Tibial artery (tissue), 4 donors: ENCODE results near the gene MAP3K10.
"Not testable (repeated sequence)": the region's sequence is repeated elsewhere in the genome, so short reads cannot be mapped to it uniquely, and the experiment has no call there.

Source experiments
- DNase-seq, 2 donors: peaks; one replicate each; pipeline ENCODE4 v3.0.0-alpha.2; 2019
- H3K27ac ChIP-seq, 2 donors: fragments of 200-600 bp; sonication (generic) in 1 of 2; 1 replicate in 1 of 2; 2 replicates in 1 of 2; pipeline ENCODE4 v1.5.1; 2018 to 2019; ENCODE audit warnings: mild to moderate bottlenecking in 1 of 2
- H3K27me3 ChIP-seq, 2 donors: fragments of 200-600 bp; sonication (generic) in 1 of 2; one replicate each; pipeline versions ENCODE4 v1.5.1 to v1.6.0; 2016 to 2019
- H3K36me3 ChIP-seq, 3 donors: fragments of 200-600 bp; sonication (generic) in 2 of 3; one replicate each; pipeline ENCODE4 v1.5.1; 2016 to 2019; ENCODE audit warnings: mild to moderate bottlenecking in 2 of 3
- H3K4me1 ChIP-seq, 4 donors: fragments of 200-600 bp; sonication (generic) in 2 of 4; 1 replicate in 3 of 4; 2 replicates in 1 of 4; pipeline ENCODE4 v1.5.1; 2016 to 2019
- H3K4me3 ChIP-seq, 2 donors: fragments of 200-600 bp; sonication (generic) in 1 of 2; 1 replicate in 1 of 2; 2 replicates in 1 of 2; pipeline ENCODE4 v1.5.1; 2018 to 2019; ENCODE audit warnings: mild to moderate bottlenecking in 2 of 2
- H3K9me3 ChIP-seq, 3 donors: fragments of 200-600 bp; sonication (generic) in 1 of 3; one replicate each; pipeline ENCODE4 v1.5.1; 2016 to 2019
- intact Hi-C: fragments of 100-400 bp; cut with DNase I; formaldehyde crosslinking; loops from one replicate; pipeline ENCODE4 v1.15.0; 2023; ENCODE audit warnings: low total_unique reads
- TF ChIP-seq, protein P1 (sequence below), 2 experiments: fragments of 200-600 bp in 1 of 2; fragments of 450-650 bp in 1 of 2; IDR thresholded peaks; one replicate each; pipeline ENCODE4 v1.5.1; 2017 to 2019; ENCODE audit warnings: antibody characterized with exemption in 2 of 2, mild to moderate bottlenecking in 1 of 2, moderate library complexity in 1 of 2

MAP3K10 gene

DNA sequence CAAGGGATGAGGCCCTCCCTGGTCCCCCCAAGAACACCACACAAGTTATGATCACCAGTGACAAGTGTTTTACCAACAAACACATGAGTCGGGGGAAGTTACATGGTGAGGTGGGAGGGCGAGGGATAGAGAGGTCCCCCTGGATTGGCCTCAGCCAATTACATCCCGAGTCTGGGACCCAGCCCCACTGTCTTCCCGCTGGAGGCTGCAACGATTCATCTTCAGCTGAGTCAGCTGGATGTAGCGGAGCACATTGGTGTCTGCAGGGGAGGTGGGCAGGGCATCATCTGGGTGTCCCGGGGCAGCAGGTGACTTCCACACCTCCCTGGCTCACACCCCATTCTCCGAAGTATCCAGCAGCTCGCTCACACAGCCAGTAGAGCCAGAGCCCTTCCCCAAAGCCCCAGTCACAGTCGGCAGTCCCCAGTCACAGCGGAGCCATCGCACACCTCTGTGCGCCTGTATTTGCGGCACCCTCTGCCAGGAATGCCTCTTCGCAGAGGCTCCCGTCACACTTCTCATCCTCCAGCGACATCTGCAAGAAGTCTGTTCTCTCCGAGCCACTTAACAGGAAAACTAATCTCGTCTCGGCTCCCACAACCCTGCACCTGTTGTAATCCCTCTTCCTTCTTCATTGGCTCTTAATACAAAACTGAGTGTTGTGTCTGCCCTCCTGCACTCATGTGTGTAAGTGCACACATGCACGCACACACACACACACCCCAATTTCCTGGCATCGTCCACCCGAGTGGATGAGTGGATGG, 25.0 kb downstream of the MAP3K10 start:
- DNase-seq, result no peak
- H3K9me3 ChIP-seq, result no peaks in the 10 kb centered on the region
- H3K27ac ChIP-seq, result no peak overlapping the region
- intact Hi-C loops, result no loop called here
- peaks cover 0 to 13% (median 0%) of the 10 kb centered on the region in 4 donors for H3K4me1 ChIP-seq
- H3K4me3 ChIP-seq, result no peak overlapping the region
- peaks cover 11 to 43% of the 10 kb centered on the region in 2 donors for H3K27me3 ChIP-seq
- TF ChIP-seq, protein P1, sequence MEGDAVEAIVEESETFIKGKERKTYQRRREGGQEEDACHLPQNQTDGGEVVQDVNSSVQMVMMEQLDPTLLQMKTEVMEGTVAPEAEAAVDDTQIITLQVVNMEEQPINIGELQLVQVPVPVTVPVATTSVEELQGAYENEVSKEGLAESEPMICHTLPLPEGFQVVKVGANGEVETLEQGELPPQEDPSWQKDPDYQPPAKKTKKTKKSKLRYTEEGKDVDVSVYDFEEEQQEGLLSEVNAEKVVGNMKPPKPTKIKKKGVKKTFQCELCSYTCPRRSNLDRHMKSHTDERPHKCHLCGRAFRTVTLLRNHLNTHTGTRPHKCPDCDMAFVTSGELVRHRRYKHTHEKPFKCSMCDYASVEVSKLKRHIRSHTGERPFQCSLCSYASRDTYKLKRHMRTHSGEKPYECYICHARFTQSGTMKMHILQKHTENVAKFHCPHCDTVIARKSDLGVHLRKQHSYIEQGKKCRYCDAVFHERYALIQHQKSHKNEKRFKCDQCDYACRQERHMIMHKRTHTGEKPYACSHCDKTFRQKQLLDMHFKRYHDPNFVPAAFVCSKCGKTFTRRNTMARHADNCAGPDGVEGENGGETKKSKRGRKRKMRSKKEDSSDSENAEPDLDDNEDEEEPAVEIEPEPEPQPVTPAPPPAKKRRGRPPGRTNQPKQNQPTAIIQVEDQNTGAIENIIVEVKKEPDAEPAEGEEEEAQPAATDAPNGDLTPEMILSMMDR (IDR thresholded peaks at IDR 0.05), result no peak
- H3K36me3 ChIP-seq, result peaks cover 4 to 29% (median 12%) of the 10 kb centered on the region in 3 donors

DNA sequence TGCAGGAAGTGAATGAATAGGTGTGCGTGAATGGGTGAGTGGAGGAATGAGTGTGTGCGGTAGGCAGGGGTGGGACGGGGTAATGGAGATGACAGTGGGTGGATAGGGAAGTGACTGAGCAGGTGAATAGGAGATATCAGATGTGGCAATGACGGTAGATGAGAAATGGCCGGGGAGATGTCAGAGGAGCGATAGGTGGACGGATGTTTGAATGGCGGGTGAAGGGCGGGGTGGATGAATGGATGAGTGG, 25.5 kb downstream of the MAP3K10 start:
- DNase-seq, result no peak
- H3K27ac ChIP-seq, result no peak overlapping the region
- intact Hi-C loops, result no loop called here
- peaks cover 0 to 13% (median 0%) of the 10 kb centered on the region in 4 donors for H3K4me1 ChIP-seq
- H3K27me3 ChIP-seq, result peaks cover 11 to 43% of the 10 kb centered on the region in 2 donors
- H3K4me3 ChIP-seq, result no peak overlapping the region
- H3K36me3 ChIP-seq, result peaks cover 0 to 24% (median 7%) of the 10 kb centered on the region in 3 donors
- TF ChIP-seq, protein P1 (IDR thresholded peaks at IDR 0.05), result no peak
- H3K9me3 ChIP-seq, result no peaks in the 10 kb centered on the region

DNA sequence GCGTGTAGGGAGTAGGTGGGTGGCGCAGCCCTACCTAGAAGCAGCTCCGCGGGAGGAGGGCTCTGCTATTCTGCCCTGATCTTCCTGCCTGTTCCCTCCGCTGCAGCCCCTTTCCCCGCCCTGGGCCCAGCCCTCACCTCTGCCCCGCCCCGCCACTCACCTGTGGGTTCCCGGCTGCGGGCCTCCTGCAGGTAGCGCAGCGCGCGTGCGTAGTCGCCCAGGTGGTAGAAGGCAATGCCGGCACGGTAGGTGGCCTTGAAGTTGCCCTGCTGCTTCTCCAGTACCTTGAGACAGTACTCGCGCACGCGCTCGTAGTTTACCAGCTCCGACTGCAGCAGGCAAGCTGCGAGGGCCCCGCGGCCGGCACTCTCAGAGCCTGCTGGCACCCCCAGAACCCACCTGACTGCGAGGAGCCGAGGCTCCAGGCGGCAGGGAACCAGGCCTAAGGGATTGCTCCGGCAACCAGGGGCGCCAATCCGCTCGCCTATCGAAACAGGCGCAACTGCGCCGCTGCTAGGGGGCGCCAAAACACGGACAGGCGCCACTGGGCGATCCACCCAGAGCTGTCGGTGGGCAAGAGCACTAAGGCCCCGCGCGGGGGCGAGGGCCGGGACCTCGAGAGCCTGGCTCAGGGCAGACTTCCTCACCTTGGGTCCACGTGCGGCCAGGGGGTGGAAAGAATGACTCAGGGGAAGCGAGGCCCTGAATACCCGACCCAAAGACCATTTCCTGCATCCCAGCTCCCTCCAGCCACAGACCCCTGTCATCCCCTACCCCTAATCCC, 26.0 kb downstream of the MAP3K10 start:
- Histone ChIP-seq H3K4me1 (peaks cover 0 to 13% (median 0%) of the 10 kb centered on the region in 4 donors), H3K36me3 (peaks cover 0 to 19% (median 1%) of the 10 kb centered on the region in 3 donors), H3K27me3 (peaks cover 11 to 43% of the 10 kb centered on the region in 2 donors), H3K4me3 (no peak overlapping the region), H3K9me3 (no peaks in the 10 kb centered on the region), H3K27ac (no peak overlapping the region)
- no peak for DNase-seq
- intact Hi-C loops, result no loop called here
- TF ChIP-seq, protein P1 (IDR thresholded peaks at IDR 0.05), result no peak

DNA sequence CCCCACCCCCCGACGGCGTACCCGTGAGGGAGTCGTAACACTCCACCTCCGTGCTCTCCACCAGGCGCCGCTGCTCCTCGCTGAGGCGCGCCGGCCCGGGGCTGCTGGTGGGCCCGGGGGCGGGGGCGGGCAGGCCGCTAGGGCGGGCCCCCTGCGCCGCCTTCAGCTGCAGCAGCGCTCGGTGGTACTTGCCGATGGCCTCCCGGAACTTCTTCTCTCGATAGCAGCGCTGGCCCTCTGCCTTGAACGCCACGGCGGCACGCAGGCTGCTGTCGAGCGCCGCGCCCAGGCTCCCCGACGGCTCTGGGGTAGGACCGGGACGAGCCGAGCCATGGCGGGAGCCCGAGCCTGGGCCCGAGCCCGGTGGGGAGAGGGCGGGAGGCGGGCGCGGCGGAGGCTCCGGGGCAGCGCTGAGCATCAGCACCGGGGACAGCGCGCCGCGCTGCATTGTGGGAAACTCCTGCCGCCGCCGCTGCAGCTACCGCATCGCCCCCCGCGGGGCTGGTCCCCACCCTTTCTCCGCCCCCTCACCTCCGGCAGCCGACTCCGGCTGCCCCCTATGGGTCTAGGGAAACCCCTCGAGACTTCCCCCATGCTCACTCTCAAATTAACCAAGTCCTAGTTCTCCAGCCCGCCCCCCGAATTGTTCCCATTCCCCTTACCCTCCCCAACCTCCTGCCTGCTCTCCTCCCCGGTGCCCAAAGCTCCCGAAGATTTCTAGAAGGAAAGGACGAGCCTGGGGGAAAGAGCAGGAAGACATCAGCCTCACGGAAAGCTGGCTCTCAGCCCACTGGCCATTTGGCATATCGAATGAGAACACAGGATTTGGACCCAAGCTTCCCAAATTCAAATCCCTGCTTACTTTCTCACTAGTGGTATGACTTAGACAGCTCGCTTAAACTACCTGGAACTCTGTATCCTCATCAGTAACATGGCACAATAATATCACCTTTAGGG, 27.0 kb downstream of the MAP3K10 start, which contains the start of gene TTC9B:
TSS of gene TTC9B (minus strand) at position 451 of the 957 bp plus-strand sequence. CDS start at position 448, 3 bp downstream.
- Histone ChIP-seq H3K4me1 (peaks cover 0 to 16% (median 0%) of the 10 kb centered on the region in 4 donors), H3K36me3 (peaks cover 0 to 9% (median 0%) of the 10 kb centered on the region in 3 donors), H3K27ac (no peak within 1 kb of the TSS), H3K4me3 (no peak within 1 kb of the TSS), H3K9me3 (no peaks in the 10 kb centered on the region), H3K27me3 (peaks cover 11 to 47% of the 10 kb centered on the region in 2 donors)
- TF ChIP-seq, protein P1 (IDR thresholded peaks at IDR 0.05), result no peak
- DNase-seq, result no peak
- intact Hi-C loops, result loop anchor here (2.0 kb wide), 1 partner anchor 79 kb away; no protein-coding TSS in a partner anchor

DNA sequence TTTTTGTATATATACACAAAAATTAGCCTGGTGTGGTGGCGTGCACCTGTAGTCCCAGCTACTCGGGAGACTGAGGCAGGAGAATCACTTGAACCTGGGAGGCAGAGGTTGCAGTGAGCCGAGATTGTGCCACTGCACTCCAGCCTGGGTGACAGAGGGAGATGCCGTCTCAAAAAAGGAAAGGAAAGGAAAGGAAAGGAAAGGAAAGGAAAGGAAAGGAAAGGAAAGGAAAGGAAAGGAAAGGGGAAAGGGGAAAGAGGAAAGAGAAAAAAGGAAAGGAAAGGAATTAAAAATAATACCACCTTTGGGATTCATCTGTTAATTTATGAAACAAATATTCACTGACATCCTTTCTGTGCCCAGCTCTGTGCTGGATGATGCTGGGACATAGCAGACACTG, 27.8 kb downstream of the MAP3K10 start:
- not testable (repeated sequence) for H3K27ac ChIP-seq, H3K9me3 ChIP-seq, H3K36me3 ChIP-seq, DNase-seq, H3K4me3 ChIP-seq
- intact Hi-C loops, result loop anchor here (2.0 kb wide), 1 partner anchor 80 kb away; no protein-coding TSS in a partner anchor
- Histone ChIP-seq H3K27me3 (peaks cover 11 to 55% of the 10 kb centered on the region in 2 donors), H3K4me1 (peaks cover 0 to 19% (median 0%) of the 10 kb centered on the region in 4 donors)
